Immature natural killer cell (primary cell): ENCODE measurements around the gene PSTK. TPM values are rescaled to one million over a fixed set of nuclear protein-coding genes. Genes with fewer than 3 reads are reported as not detected.

Source experiments
- DNase-seq, 3 donors: peaks; one replicate each; pipeline ENCODE4 v3.0.0; 2022; ENCODE audit warnings: mixed read lengths in 1 of 3
- H3K27ac Mint-ChIP-seq, 6 donors: one replicate each; pipeline ENCODE4 v1.8.0; 2020; ENCODE audit warnings: mixed read lengths in 6 of 6, mild to moderate bottlenecking in 5 of 6, inconsistent platforms in 4 of 6, moderate library complexity in 3 of 6
- H3K27me3 Mint-ChIP-seq, 3 donors: one replicate each; pipeline ENCODE4 v1.8.0; 2020 to 2021; ENCODE audit warnings: low read depth in 3 of 3, mild to moderate bottlenecking in 3 of 3, mixed read lengths in 3 of 3, moderate library complexity in 3 of 3, inconsistent platforms in 1 of 3
- H3K36me3 Mint-ChIP-seq, 3 donors: one replicate each; pipeline ENCODE4 v1.8.0; 2020; ENCODE audit warnings: mixed read lengths in 3 of 3, inconsistent platforms in 2 of 3, mild to moderate bottlenecking in 2 of 3
- H3K4me1 Mint-ChIP-seq, 2 donors: one replicate each; pipeline ENCODE4 v1.8.0; 2020; ENCODE audit warnings: inconsistent platforms in 2 of 2, mild to moderate bottlenecking in 2 of 2, mixed read lengths in 2 of 2, moderate library complexity in 1 of 2
- H3K4me3 Mint-ChIP-seq, 5 donors: one replicate each; pipeline ENCODE4 v1.8.0; 2020; ENCODE audit warnings: mild to moderate bottlenecking in 5 of 5, mixed read lengths in 5 of 5, inconsistent platforms in 3 of 5, moderate library complexity in 3 of 5
- H3K9me3 Mint-ChIP-seq, 6 donors: one replicate each; pipeline ENCODE4 v1.8.0; 2020; ENCODE audit warnings: mild to moderate bottlenecking in 6 of 6, mixed read lengths in 6 of 6, inconsistent platforms in 4 of 6, moderate library complexity in 3 of 6
- polyA plus RNA-seq, 3 donors: library from polyadenylated mRNA; unstranded; fragments of 300-500 nt; fragmentation: Illumina TruSeq; gene quantifications; one replicate each; pipeline ENCODE4 v1.2.3, GENCODE V29; 2021

The PSTK gene
- polyA plus RNA-seq, result 10 to 100 TPM in 1 of 3 donors, 1 to 10 TPM in 2; 8.4 to 15.4 (median 9.5) TPM

GRCh38 chr10:122980209-122981065, at the start of gene PSTK:
Gene PSTK, plus strand, starts transcription at chr10:122980401. Its CDS starts 79 bp downstream, at chr10:122980480.
- Mint-ChIP-seq H3K4me1 (peaks cover 16 to 28% of the 10 kb centered on the region in 2 donors), H3K27ac (peak within 1 kb of the TSS; percentile 92 to 98 (median 94)), H3K9me3 (no peaks in the 10 kb centered on the region), H3K27me3 (peaks cover 9 to 19% (median 10%) of the 10 kb centered on the region in 3 donors), H3K36me3 (peaks cover 4 to 6% (median 5%) of the 10 kb centered on the region in 3 donors), H3K4me3 (peak within 1 kb of the TSS; percentile 88 to 93 (median 91))
- peak; percentile 92 to 94 (median 94) for DNase-seq

- Mint-ChIP-seq H3K4me3 (no peak overlapping the region), H3K27me3 (no peaks in the 10 kb centered on the region), H3K9me3 (no peaks in the 10 kb centered on the region), H3K4me1 (peaks cover 0 to 6% of the 10 kb centered on the region in 2 donors), H3K27ac (no peak overlapping the region), H3K36me3 (peaks cover 6 to 19% (median 8%) of the 10 kb centered on the region in 3 donors)
- DNase-seq, result no peak
Measured at GRCh38 chr10:122931088-122931906, 48.9 kb upstream of the PSTK start.

GRCh38 chr10:122939133-122939855, 40.9 kb upstream of the PSTK start:
- Mint-ChIP-seq H3K4me1 (peaks cover 0 to 2% of the 10 kb centered on the region in 2 donors), H3K27me3 (peaks cover 0 to 1% (median 0%) of the 10 kb centered on the region in 3 donors), H3K27ac (no peak overlapping the region), H3K4me3 (no peak overlapping the region), H3K36me3 (peaks cover 18 to 29% (median 25%) of the 10 kb centered on the region in 3 donors), H3K9me3 (no peaks in the 10 kb centered on the region)
- DNase-seq, result no peak

GRCh38 chr10:122939856-122940543, 40.2 kb upstream of the PSTK start:
- Mint-ChIP-seq H3K27me3 (peaks cover 0 to 1% (median 0%) of the 10 kb centered on the region in 3 donors), H3K27ac (no peak overlapping the region), H3K9me3 (no peaks in the 10 kb centered on the region), H3K4me1 (peaks cover 0 to 2% of the 10 kb centered on the region in 2 donors), H3K36me3 (peaks cover 21 to 25% (median 22%) of the 10 kb centered on the region in 3 donors), H3K4me3 (no peak overlapping the region)
- no peak for DNase-seq

GRCh38 chr10:122949296-122949695, 30.9 kb upstream of the PSTK start:
- Mint-ChIP-seq H3K4me3 (no peak overlapping the region), H3K27me3 (peaks cover 3 to 6% (median 3%) of the 10 kb centered on the region in 3 donors), H3K36me3 (peaks cover 10 to 30% (median 23%) of the 10 kb centered on the region in 3 donors), H3K9me3 (no peaks in the 10 kb centered on the region), H3K4me1 (peaks cover 22 to 35% of the 10 kb centered on the region in 2 donors), H3K27ac (no peak overlapping the region)
- no peak for DNase-seq

GRCh38 chr10:122953902-122954730, 26.1 kb upstream of the PSTK start, which contains the start of gene C10orf88:
Gene C10orf88, minus strand, starts transcription at chr10:122954227. Its CDS starts 49 bp downstream, at chr10:122954178.
- peaks cover 26 to 37% of the 10 kb centered on the region in 2 donors for H3K4me1 Mint-ChIP-seq
- peaks cover 0 to 9% (median 3%) of the 10 kb centered on the region in 3 donors for H3K36me3 Mint-ChIP-seq
- DNase-seq, result peak; percentile 96 to 99 (median 98)
- H3K27me3 Mint-ChIP-seq, result peaks cover 5 to 18% (median 6%) of the 10 kb centered on the region in 3 donors
- H3K4me3 Mint-ChIP-seq, result peak within 1 kb of the TSS; percentile 89 to 95 (median 94)
- peak within 1 kb of the TSS; percentile 63 to 85 (median 80) for H3K27ac Mint-ChIP-seq
- no peaks in the 10 kb centered on the region for H3K9me3 Mint-ChIP-seq

GRCh38 chr10:122954731-122955050, 25.5 kb upstream of the PSTK start:
- H3K36me3 Mint-ChIP-seq, result peaks cover 0 to 4% (median 0%) of the 10 kb centered on the region in 3 donors
- H3K9me3 Mint-ChIP-seq, result no peaks in the 10 kb centered on the region

GRCh38 chr10:122955892-122956291, 24.3 kb upstream of the PSTK start:
- H3K4me3 Mint-ChIP-seq, result peak overlapping the region in 2 of 5 donors; percentile 1 to 9
- peaks cover 23 to 26% of the 10 kb centered on the region in 2 donors for H3K4me1 Mint-ChIP-seq
- no peaks in the 10 kb centered on the region for H3K9me3 Mint-ChIP-seq
- H3K36me3 Mint-ChIP-seq, result no peaks in the 10 kb centered on the region
- peak overlapping the region in 1 of 6 donors; percentile 28 for H3K27ac Mint-ChIP-seq
- peaks cover 5 to 26% (median 6%) of the 10 kb centered on the region in 3 donors for H3K27me3 Mint-ChIP-seq
- DNase-seq, result no peak

More at GRCh38 chr10:122954731-122955050, 25.5 kb upstream of the PSTK start:
- Mint-ChIP-seq H3K4me1 (peaks cover 26 to 37% of the 10 kb centered on the region in 2 donors), H3K4me3 (peak overlapping the region; percentile 89 to 95 (median 94)), H3K27ac (peak overlapping the region in 3 of 6 donors; percentile 77 to 85 (median 81)), H3K27me3 (peaks cover 5 to 22% (median 6%) of the 10 kb centered on the region in 3 donors)
- DNase-seq, result no peak

GRCh38 chr10:122957474-122957873, 22.7 kb upstream of the PSTK start:
- Mint-ChIP-seq H3K9me3 (no peaks in the 10 kb centered on the region), H3K4me3 (no peak overlapping the region), H3K4me1 (peaks cover 18 to 19% of the 10 kb centered on the region in 2 donors), H3K27ac (no peak overlapping the region), H3K27me3 (peaks cover 7 to 32% (median 8%) of the 10 kb centered on the region in 3 donors), H3K36me3 (no peaks in the 10 kb centered on the region)
- no peak for DNase-seq

GRCh38 chr10:122962405-122962804, 17.8 kb upstream of the PSTK start:
- no peak overlapping the region for H3K4me3 Mint-ChIP-seq
- no peak for DNase-seq
- H3K27me3 Mint-ChIP-seq, result peaks cover 2 to 40% (median 3%) of the 10 kb centered on the region in 3 donors
- no peaks in the 10 kb centered on the region for H3K4me1 Mint-ChIP-seq
- H3K36me3 Mint-ChIP-seq, result peaks cover 8 to 16% (median 16%) of the 10 kb centered on the region in 3 donors
- H3K9me3 Mint-ChIP-seq, result peaks cover 7 to 28% (median 17%) of the 10 kb centered on the region in 6 donors
- no peak overlapping the region for H3K27ac Mint-ChIP-seq

GRCh38 chr10:122966879-122967278, 13.3 kb upstream of the PSTK start:
- Mint-ChIP-seq H3K27ac (no peak overlapping the region), H3K4me3 (no peak overlapping the region), H3K36me3 (peaks cover 8 to 19% (median 16%) of the 10 kb centered on the region in 3 donors), H3K4me1 (no peaks in the 10 kb centered on the region), H3K27me3 (peaks cover 2 to 35% (median 5%) of the 10 kb centered on the region in 3 donors), H3K9me3 (peaks cover 10 to 32% (median 23%) of the 10 kb centered on the region in 6 donors)
- no peak for DNase-seq

- H3K27ac Mint-ChIP-seq, result no peak overlapping the region
- H3K4me3 Mint-ChIP-seq, result no peak overlapping the region
- peaks cover 2 to 29% (median 8%) of the 10 kb centered on the region in 3 donors for H3K27me3 Mint-ChIP-seq
- peaks cover 8 to 16% (median 12%) of the 10 kb centered on the region in 3 donors for H3K36me3 Mint-ChIP-seq
- no peak for DNase-seq
- H3K9me3 Mint-ChIP-seq, result peaks cover 10 to 32% (median 23%) of the 10 kb centered on the region in 6 donors
- no peaks in the 10 kb centered on the region for H3K4me1 Mint-ChIP-seq
Measured at GRCh38 chr10:122968698-122969097, 11.5 kb upstream of the PSTK start.
